Fibroblast of lung (primary cell): ENCODE data around the gene CDH7. TPM values are rescaled to one million over a fixed set of nuclear protein-coding genes. Genes with fewer than 3 reads are reported as not detected.

Experiments used
- DNase-seq, 2 donors: peaks; one replicate each; pipeline versions ENCODE4 v3.0.0 to v3.0.0-alpha.2; 2010; ENCODE audit warnings: low read depth in 2 of 2
- H2AFZ ChIP-seq: 2 replicates; pipeline ENCODE4 v1.5.1; 2012; ENCODE audit warnings: low read length, control low read depth, inconsistent platforms
- H3K27ac ChIP-seq: 2 replicates; pipeline ENCODE4 v1.5.1; 2011; ENCODE audit warnings: low read length, control low read depth; ENCODE audit not compliant: insufficient read depth
- H3K27me3 ChIP-seq: 2 replicates; pipeline ENCODE4 v1.5.1; 2011; ENCODE audit warnings: mild to moderate bottlenecking, low read length; ENCODE audit not compliant: control insufficient read depth, insufficient read depth
- H3K36me3 ChIP-seq: 2 replicates; pipeline ENCODE4 v1.5.1; 2011; ENCODE audit warnings: low read length; ENCODE audit not compliant: control insufficient read depth, insufficient read depth
- H3K4me1 ChIP-seq: 2 replicates; pipeline ENCODE4 v1.5.1; 2011; ENCODE audit warnings: low read length; ENCODE audit not compliant: control insufficient read depth, insufficient read depth; ENCODE audit errors: extremely low read depth
- H3K4me2 ChIP-seq: 2 replicates; pipeline ENCODE4 v1.5.1; 2011; ENCODE audit warnings: low read length, control low read depth; ENCODE audit not compliant: insufficient read depth; ENCODE audit errors: extremely low read depth
- H3K4me3 ChIP-seq, 4 experiments: fragments of 200-600 bp in 1 of 4; sonication (generic) in 1 of 4; replicated peaks in 1 of 4; 2 replicates each; pipeline ENCODE4 v1.5.1; 2011 to 2016; ENCODE audit warnings: low read length in 4 of 4, low read depth in 3 of 4, mild to moderate bottlenecking in 3 of 4, control low read depth in 2 of 4, inconsistent platforms in 1 of 4, mixed read lengths in 1 of 4; ENCODE audit not compliant: insufficient read depth in 1 of 4; ENCODE audit errors: control extremely low read depth in 1 of 4
- H3K79me2 ChIP-seq: 2 replicates; pipeline ENCODE4 v1.5.1; 2012; ENCODE audit warnings: mild to moderate bottlenecking, low read length, inconsistent platforms; ENCODE audit not compliant: control insufficient read depth, insufficient read depth
- H3K9ac ChIP-seq: 2 replicates; pipeline ENCODE4 v1.5.1; 2011; ENCODE audit warnings: mild to moderate bottlenecking, low read length, control low read depth; ENCODE audit not compliant: insufficient read depth
- H3K9me3 ChIP-seq: 2 replicates; pipeline ENCODE4 v1.5.1; 2012; ENCODE audit warnings: low read depth, low read length; ENCODE audit not compliant: control insufficient read depth, insufficient read depth
- H4K20me1 ChIP-seq: 2 replicates; pipeline ENCODE4 v1.5.1; 2011; ENCODE audit warnings: low read length; ENCODE audit not compliant: control insufficient read depth, insufficient read depth; ENCODE audit errors: extremely low read depth
- EZH2 ChIP-seq: IDR thresholded peaks from 2 replicates; pipeline ENCODE4 v1.5.1; 2012; ENCODE audit warnings: low read length, control low read depth, mild to moderate bottlenecking; ENCODE audit errors: missing control alignments
- polyA plus RNA-seq, 2 donors: library from polyadenylated mRNA; depleted of rRNA in 1 of 2; stranded (reverse) in 1 of 2; unstranded in 1 of 2; fragments of >200 nt; gene quantifications; 2 replicates each; pipeline ENCODE4 v1.2.1, GENCODE V29; 2011 to 2012; ENCODE audit warnings: missing spikeins in 1 of 2
- total RNA-seq: library from RNA; depleted of rRNA; stranded (reverse); fragments of >200 nt; gene quantifications from 2 replicates; pipeline ENCODE4 v1.2.1, GENCODE V29; 2014
- TF ChIP-seq, protein P1 (sequence below), 2 donors: IDR thresholded peaks in 1 of 2; conservative IDR thresholded peaks in 1 of 2; 1 replicate in 1 of 2; 2 replicates in 1 of 2; pipeline ENCODE4 v1.5.1; 2011 to 2012; ENCODE audit warnings: low read length in 2 of 2, control low read depth in 1 of 2, inconsistent platforms in 1 of 2, low read depth in 1 of 2, mild to moderate bottlenecking in 1 of 2

CDH7 gene
- total and polyA plus RNA-seq, 2 donors (not counting 1 experiment from before 2014, with no cell fraction given): not detected

DNA sequence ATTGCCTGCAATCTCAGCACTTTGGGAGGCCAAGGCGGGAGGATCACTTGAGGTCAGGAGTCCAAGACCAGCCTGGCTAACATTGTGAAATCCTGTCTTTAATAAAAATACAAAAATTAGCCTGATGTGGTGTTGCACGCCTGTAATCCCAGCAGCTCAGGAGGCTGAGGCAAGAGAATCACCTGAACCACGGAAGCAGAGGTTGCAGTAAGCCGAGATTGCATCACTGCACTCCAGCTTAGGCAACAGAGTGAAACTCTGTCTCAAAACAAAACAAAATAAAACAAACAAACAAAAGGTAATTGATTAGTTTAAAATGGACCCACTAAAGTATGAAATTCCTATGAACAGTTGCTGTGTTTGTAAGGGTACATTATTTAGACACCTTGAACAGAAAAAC is 39.8 kb downstream of the CDH7 start:
- TF ChIP-seq, protein P1, sequence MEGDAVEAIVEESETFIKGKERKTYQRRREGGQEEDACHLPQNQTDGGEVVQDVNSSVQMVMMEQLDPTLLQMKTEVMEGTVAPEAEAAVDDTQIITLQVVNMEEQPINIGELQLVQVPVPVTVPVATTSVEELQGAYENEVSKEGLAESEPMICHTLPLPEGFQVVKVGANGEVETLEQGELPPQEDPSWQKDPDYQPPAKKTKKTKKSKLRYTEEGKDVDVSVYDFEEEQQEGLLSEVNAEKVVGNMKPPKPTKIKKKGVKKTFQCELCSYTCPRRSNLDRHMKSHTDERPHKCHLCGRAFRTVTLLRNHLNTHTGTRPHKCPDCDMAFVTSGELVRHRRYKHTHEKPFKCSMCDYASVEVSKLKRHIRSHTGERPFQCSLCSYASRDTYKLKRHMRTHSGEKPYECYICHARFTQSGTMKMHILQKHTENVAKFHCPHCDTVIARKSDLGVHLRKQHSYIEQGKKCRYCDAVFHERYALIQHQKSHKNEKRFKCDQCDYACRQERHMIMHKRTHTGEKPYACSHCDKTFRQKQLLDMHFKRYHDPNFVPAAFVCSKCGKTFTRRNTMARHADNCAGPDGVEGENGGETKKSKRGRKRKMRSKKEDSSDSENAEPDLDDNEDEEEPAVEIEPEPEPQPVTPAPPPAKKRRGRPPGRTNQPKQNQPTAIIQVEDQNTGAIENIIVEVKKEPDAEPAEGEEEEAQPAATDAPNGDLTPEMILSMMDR (conservative IDR thresholded peaks at IDR 0.05 in 1 of 2, IDR thresholded peaks at IDR 0.05 in 1 of 2; ENCODE audit: low read depth in 1 of 2, low read length in 2 of 2): no peak
- no peak for TF ChIP-seq EZH2
- no peaks in the 10 kb centered on the region for H3K9me3 ChIP-seq
- H3K4me1 ChIP-seq: no peaks in the 10 kb centered on the region
- no peaks in the 10 kb centered on the region for H3K79me2 ChIP-seq
- H3K36me3 ChIP-seq: no peaks in the 10 kb centered on the region
- H3K27me3 ChIP-seq: no peaks in the 10 kb centered on the region
- no peak overlapping the region for H3K4me3 ChIP-seq
- no peaks in the 10 kb centered on the region for H4K20me1 ChIP-seq
- H3K27ac ChIP-seq: no peak overlapping the region
- DNase-seq: no peak
- H3K4me2 ChIP-seq: no peak overlapping the region
- no peak overlapping the region for H3K9ac ChIP-seq
- no peak overlapping the region for H2AFZ ChIP-seq

DNA sequence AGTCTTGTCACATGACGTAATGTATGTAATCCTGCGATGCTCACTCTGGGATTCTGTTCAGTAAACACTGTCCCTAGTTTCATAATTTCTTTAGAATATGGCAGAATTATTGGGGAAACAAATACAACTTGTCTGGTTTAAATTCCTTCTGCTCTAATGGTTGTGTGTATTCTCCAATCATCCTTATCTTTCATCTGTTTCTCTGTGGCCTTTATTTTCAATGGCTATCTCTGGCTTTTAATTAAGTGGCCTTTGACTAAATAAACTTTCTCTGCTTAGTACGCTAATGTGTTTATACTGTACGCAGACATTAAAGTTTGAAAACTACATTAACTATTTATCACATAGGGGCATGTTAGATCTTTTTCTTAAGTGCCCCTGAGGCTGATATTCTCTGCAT is 40.9 kb downstream of the CDH7 start:
- no peak for DNase-seq
- H4K20me1 ChIP-seq: no peaks in the 10 kb centered on the region
- TF ChIP-seq EZH2: no peak
- TF ChIP-seq, protein P1 (conservative IDR thresholded peaks at IDR 0.05 in 1 of 2, IDR thresholded peaks at IDR 0.05 in 1 of 2; ENCODE audit: low read depth in 1 of 2, low read length in 2 of 2): no peak
- H3K27me3 ChIP-seq: no peaks in the 10 kb centered on the region
- H3K36me3 ChIP-seq: no peaks in the 10 kb centered on the region
- no peaks in the 10 kb centered on the region for H3K79me2 ChIP-seq
- H2AFZ ChIP-seq: no peak overlapping the region
- H3K9ac ChIP-seq: no peak overlapping the region
- H3K9me3 ChIP-seq: no peaks in the 10 kb centered on the region
- no peak overlapping the region for H3K4me3 ChIP-seq
- no peak overlapping the region for H3K4me2 ChIP-seq
- no peak overlapping the region for H3K27ac ChIP-seq
- H3K4me1 ChIP-seq: no peaks in the 10 kb centered on the region

DNA sequence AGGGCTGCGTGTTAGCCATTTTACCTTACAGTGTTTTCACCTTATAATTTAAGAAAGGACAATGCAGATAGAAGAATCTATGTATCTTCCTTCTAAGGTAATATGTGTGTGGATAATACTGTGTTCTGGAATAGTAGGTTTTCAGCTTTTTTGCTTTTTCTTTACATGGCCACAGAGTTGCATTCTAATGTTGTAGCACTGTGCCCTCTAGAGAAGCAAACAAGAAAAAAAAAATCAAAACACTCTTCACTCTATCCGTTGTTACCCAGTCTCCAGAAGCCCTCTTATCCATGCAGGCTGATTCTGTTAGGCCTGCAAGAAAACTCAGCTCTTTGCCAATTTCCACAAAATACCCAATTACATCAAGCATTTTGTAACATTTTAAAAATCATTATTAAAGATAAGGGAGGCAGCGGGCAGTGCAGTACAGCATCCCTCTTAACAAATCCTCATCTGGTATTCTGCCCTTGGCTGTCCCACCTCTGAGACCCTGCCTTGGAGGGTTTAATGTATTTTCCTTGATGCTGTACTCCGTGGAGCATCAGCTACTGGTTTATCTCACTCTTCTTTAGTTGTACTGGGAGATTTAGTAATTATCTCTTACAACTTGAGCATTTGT is 41.8 kb downstream of the CDH7 start:
- Histone ChIP-seq H3K27ac (no peak overlapping the region), H3K79me2 (no peaks in the 10 kb centered on the region), H3K9ac (no peak overlapping the region), H3K4me3 (no peak overlapping the region), H3K4me1 (no peaks in the 10 kb centered on the region), H3K27me3 (no peaks in the 10 kb centered on the region), H3K9me3 (no peaks in the 10 kb centered on the region), H2AFZ (no peak overlapping the region), H4K20me1 (no peaks in the 10 kb centered on the region), H3K36me3 (no peaks in the 10 kb centered on the region), H3K4me2 (no peak overlapping the region)
- TF ChIP-seq, protein P1 (conservative IDR thresholded peaks at IDR 0.05 in 1 of 2, IDR thresholded peaks at IDR 0.05 in 1 of 2; ENCODE audit: low read depth in 1 of 2, low read length in 2 of 2): no peak
- TF ChIP-seq EZH2: no peak
- no peak for DNase-seq
